OCI-LY3 (cell line): ENCODE measurements around the gene COX7C.

ENCODE experiments used
- H2AFZ ChIP-seq: fragments of 200-600, 300-600 bp; shearing (Covaris generic); 2 replicates; pipeline ENCODE4 v1.6.0; 2014; ENCODE audit warnings: antibody characterized with exemption, low read depth, low read length
- H3K27ac ChIP-seq: fragments of 200-600, 300-600 bp; sonication (generic); 2 replicates; pipeline ENCODE4 v1.5.1; 2014; ENCODE audit warnings: mild to moderate bottlenecking, low read length, moderate library complexity, mixed read lengths
- H3K27me3 ChIP-seq: fragments of 200-600, 300-600 bp; sonication (generic); 2 replicates; pipeline ENCODE4 v1.6.1; 2014; ENCODE audit warnings: low read depth, low read length, mixed read lengths
- H3K36me3 ChIP-seq: fragments of 200-600, 300-600 bp; sonication (generic); replicated peaks from 2 replicates; pipeline ENCODE3; 2014; ENCODE audit warnings: low read depth, low read length, mixed read lengths
- H3K4me1 ChIP-seq: fragments of 300-600, 200-600 bp; sonication (generic); 2 replicates; pipeline ENCODE4 v1.6.1; 2014; ENCODE audit warnings: low read length, mixed read lengths
- H3K4me2 ChIP-seq: fragments of 200-600, 300-600 bp; sonication (generic); 2 replicates; pipeline ENCODE4 v1.6.1; 2014; ENCODE audit warnings: low read length, mixed read lengths
- H3K4me3 ChIP-seq: fragments of 300-600, 200-600 bp; sonication (generic); 2 replicates; pipeline ENCODE4 v1.5.1; 2014; ENCODE audit warnings: antibody characterized with exemption, mild to moderate bottlenecking, low read length, moderate library complexity
- H3K79me2 ChIP-seq: fragments of 300-600, 200-600 bp; shearing (Covaris generic); 2 replicates; pipeline ENCODE4 v1.6.1; 2014; ENCODE audit warnings: mild to moderate bottlenecking, low read length, mixed read lengths
- H3K9ac ChIP-seq: fragments of 300-600, 200-600 bp; shearing (Covaris generic); 2 replicates; pipeline ENCODE4 v1.6.0; 2014; ENCODE audit warnings: mild to moderate bottlenecking, low read length, moderate library complexity
- H3K9me3 ChIP-seq: fragments of 200-600, 300-600 bp; shearing (Covaris generic); 2 replicates; pipeline ENCODE4 v1.6.1; 2014; ENCODE audit warnings: low read length, mixed read lengths; ENCODE audit not compliant: insufficient read depth
- H4K20me1 ChIP-seq: fragments of 200-600, 300-600 bp; sonication (generic); 2 replicates; pipeline ENCODE4 v1.6.1; 2016; ENCODE audit warnings: low read length, mixed read lengths; ENCODE audit not compliant: insufficient read depth
- CTCF ChIP-seq: fragments of 200-600, 300-600 bp; sonication (generic); IDR thresholded peaks from 2 replicates; pipeline ENCODE4 v1.5.1; 2014; ENCODE audit warnings: antibody characterized with exemption, low read length, low read depth
- EZH2phosphoT487 ChIP-seq: fragments of 200-600 bp; shearing (Covaris generic); IDR thresholded peaks from 2 replicates; pipeline ENCODE4 v1.6.1; 2018; ENCODE audit warnings: antibody characterized with exemption, mixed run types, low read depth

COX7C gene

GRCh38 chr5:86665984-86666760 is 48.4 kb downstream of the COX7C start:
- peak overlapping the region; percentile 46 for H3K4me2 ChIP-seq
- H3K9me3 ChIP-seq: no peaks in the 10 kb centered on the region
- peak overlapping the region; percentile 61 for H3K4me3 ChIP-seq
- peak overlapping the region; percentile 54; the same call in 1 of the 2 replicates for H2AFZ ChIP-seq
- H3K27ac ChIP-seq: no peak overlapping the region
- peaks cover 5% of the 10 kb centered on the region; the same call in 1 of the 2 replicates for H3K4me1 ChIP-seq
- H3K79me2 ChIP-seq: no peaks in the 10 kb centered on the region
- H3K9ac ChIP-seq: no peak overlapping the region
- no peaks in the 10 kb centered on the region for H4K20me1 ChIP-seq
- TF ChIP-seq EZH2phosphoT487: no peak
- no peak for TF ChIP-seq CTCF
- no peaks in the 10 kb centered on the region for H3K36me3 ChIP-seq
- H3K27me3 ChIP-seq: no peaks in the 10 kb centered on the region

- Histone ChIP-seq H3K4me3 (no peak overlapping the region), H3K79me2 (no peaks in the 10 kb centered on the region), H3K9me3 (no peaks in the 10 kb centered on the region), H3K27me3 (no peaks in the 10 kb centered on the region), H3K4me1 (peaks cover 5% of the 10 kb centered on the region; the same call in 1 of the 2 replicates), H3K36me3 (no peaks in the 10 kb centered on the region), H2AFZ (no peak overlapping the region), H3K4me2 (no peak overlapping the region), H3K27ac (no peak overlapping the region), H3K9ac (no peak overlapping the region), H4K20me1 (no peaks in the 10 kb centered on the region)
- no peak for TF ChIP-seq CTCF
- TF ChIP-seq EZH2phosphoT487: no peak
Observed at GRCh38 chr5:86666981-86667380, 49.2 kb downstream of the COX7C start.
